Endodermal cell (in vitro differentiated cells): ENCODE measurements around the gene GNG13. TPM values are rescaled to one million over a fixed set of nuclear protein-coding genes. Genes with fewer than 3 reads are reported as not detected.
A peak's percentile ranks its signal among the peaks of the same experiment; 100 is the strongest.

ENCODE experiments used
- DNase-seq: peaks from one replicate; pipeline ENCODE4 v3.0.0-alpha.2; 2017
- H3K27ac ChIP-seq: 2 replicates; pipeline ENCODE4 v1.5.1; 2013; ENCODE audit warnings: mild to moderate bottlenecking, low read depth, low read length, moderate library complexity
- H3K27me3 ChIP-seq: 2 replicates; pipeline ENCODE4 v1.6.1; 2013; ENCODE audit warnings: mild to moderate bottlenecking, low read length, moderate library complexity; ENCODE audit not compliant: insufficient read depth, control insufficient read depth, poor library complexity, severe bottlenecking
- H3K36me3 ChIP-seq: 2 replicates; pipeline ENCODE4 v1.7.0; 2013; ENCODE audit warnings: mild to moderate bottlenecking, low read length, moderate library complexity; ENCODE audit not compliant: control insufficient read depth, insufficient read depth
- H3K4me1 ChIP-seq: one replicate; pipeline ENCODE4 v1.7.0; 2013; ENCODE audit warnings: low read length; ENCODE audit not compliant: control insufficient read depth, insufficient read depth
- H3K4me3 ChIP-seq: 2 replicates; pipeline ENCODE4 v1.5.1; 2013; ENCODE audit warnings: mild to moderate bottlenecking, low read length, moderate library complexity
- H3K9ac ChIP-seq: 2 replicates; pipeline ENCODE4 v1.6.1; 2013; ENCODE audit warnings: mild to moderate bottlenecking, low read length, moderate library complexity; ENCODE audit not compliant: poor library complexity, severe bottlenecking; ENCODE audit errors: extremely low read depth
- H3K9me3 ChIP-seq: 2 replicates; pipeline ENCODE4 v1.6.1; 2013; ENCODE audit warnings: mild to moderate bottlenecking, low read length, moderate library complexity; ENCODE audit not compliant: control insufficient read depth
- H3K27ac Mint-ChIP-seq: 2 replicates; pipeline ENCODE4 v1.8.0; 2020; ENCODE audit warnings: mixed read lengths
- H3K27me3 Mint-ChIP-seq: 2 replicates; pipeline ENCODE4 v1.8.0; 2021; ENCODE audit warnings: mild to moderate bottlenecking, mixed read lengths; ENCODE audit not compliant: insufficient read depth
- H3K36me3 Mint-ChIP-seq: 2 replicates; pipeline ENCODE4 v1.8.0; 2020; ENCODE audit warnings: low read depth, mixed read lengths
- H3K4me1 Mint-ChIP-seq: 2 replicates; pipeline ENCODE4 v1.8.0; 2020; ENCODE audit warnings: mixed read lengths
- H3K4me3 Mint-ChIP-seq: 2 replicates; pipeline ENCODE4 v1.8.0; 2020; ENCODE audit warnings: mild to moderate bottlenecking, moderate library complexity, mixed read lengths
- H3K9me3 Mint-ChIP-seq: 2 replicates; pipeline ENCODE4 v1.8.0; 2020; ENCODE audit warnings: mild to moderate bottlenecking, mixed read lengths
- CTCF ChIP-seq: fragments of 200-600 bp; sonication (generic); conservative IDR thresholded peaks from 2 replicates; pipeline ENCODE4 v1.5.0; 2021; ENCODE audit warnings: antibody characterized with exemption, mild to moderate bottlenecking
- WGBS, 2 experiments: methylation state at CpG; one replicate each; pipeline versions ENCODE4 v1.1.5 to v1.1.7; 2013; ENCODE audit warnings: missing lambda C conversion rate in 2 of 2, mixed read lengths in 1 of 2; ENCODE audit not compliant: insufficient coverage in 1 of 2, insufficient read length in 1 of 2; 5-methylcytosine and 5-hydroxymethylcytosine counted together
- long read RNA-seq, 4 experiments: library from polyadenylated mRNA in 2 of 4; library from RNA in 1 of 4; library from capped mRNA in 1 of 4; stranded (forward) in 3 of 4; unstranded in 1 of 4; transcript quantifications; one replicate each; pipeline ENCODE4 v2.0.0, GENCODE V29; 2020 to 2021; ENCODE audit warnings: inconsistent platforms in 1 of 4
- polyA plus RNA-seq, 2 experiments: library from polyadenylated mRNA; stranded (reverse); fragments of 50-300 nt; gene quantifications; one replicate each; pipeline ENCODE4 v1.2.3, GENCODE V29; 2013
- total RNA-seq, 2 donors: library from RNA; stranded (reverse); fragmentation: NEBNext Ultra II Directional in 1 of 2; extraction: Animal tissue kit (Norgen Biotek cat#: 25700) in 1 of 2; gene quantifications; 2 replicates in 1 of 2; 3 replicates in 1 of 2; pipeline ENCODE4 v1.2.1, GENCODE V29; 2021

The GNG13 gene
- total RNA-seq, result not detected
- polyA plus RNA-seq (2013, experiment 1 of 2), result not detected
- not detected for polyA plus RNA-seq (2013, experiment 2 of 2)
- long read RNA-seq, experiment 1, result 0 reads
- long read RNA-seq, experiment 2, result 0 reads
- long read RNA-seq, experiment 3, result 0 reads
- long read RNA-seq, experiment 4, result 0 reads

GRCh38 chr16:799948-800833 lies at the start of gene GNG13:
Gene GNG13 (minus strand): TSS chr16:800734. CDS start chr16:799077, 1,657 bp downstream.
- no peaks in the 10 kb centered on the region for H3K9me3 ChIP-seq
- no peak within 1 kb of the TSS for H3K27ac Mint-ChIP-seq
- no peaks in the 10 kb centered on the region for H3K9me3 Mint-ChIP-seq
- peaks cover 22% of the 10 kb centered on the region for H3K36me3 Mint-ChIP-seq
- WGBS, 2 experiments, result 15 to 17% methylated on average over 32 to 57 of the region's 57 CpGs
- no peak within 1 kb of the TSS for H3K27ac ChIP-seq
- no peak within 1 kb of the TSS for H3K4me3 Mint-ChIP-seq
- TF ChIP-seq CTCF, result no peak
- peaks cover 13% of the 10 kb centered on the region for H3K36me3 ChIP-seq
- no peaks in the 10 kb centered on the region for H3K4me1 ChIP-seq
- no peak within 1 kb of the TSS for H3K9ac ChIP-seq
- H3K4me3 ChIP-seq, result peak within 1 kb of the TSS; percentile 49
- no peaks in the 10 kb centered on the region for H3K4me1 Mint-ChIP-seq
- peaks cover 18% of the 10 kb centered on the region for H3K27me3 ChIP-seq
- H3K27me3 Mint-ChIP-seq, result peaks cover 37% of the 10 kb centered on the region
- peak; percentile 84 for DNase-seq

GRCh38 chr16:848510-849253 lies 48.1 kb upstream of the GNG13 start:
- H3K27me3 ChIP-seq, result no peaks in the 10 kb centered on the region
- WGBS, 2 experiments, result 92 to 93% methylated on average over 40 to 44 of the region's 44 CpGs
- no peaks in the 10 kb centered on the region for H3K4me1 ChIP-seq
- peaks cover 8% of the 10 kb centered on the region for H3K36me3 Mint-ChIP-seq
- H3K27ac ChIP-seq, result no peak overlapping the region
- peaks cover 42% of the 10 kb centered on the region for H3K9me3 Mint-ChIP-seq
- H3K9me3 ChIP-seq, result peaks cover 19% of the 10 kb centered on the region
- H3K9ac ChIP-seq, result no peak overlapping the region
- no peaks in the 10 kb centered on the region for H3K36me3 ChIP-seq
- no peak for TF ChIP-seq CTCF
- DNase-seq, result no peak
- peaks cover 7% of the 10 kb centered on the region for H3K27me3 Mint-ChIP-seq
- H3K4me3 Mint-ChIP-seq, result no peak overlapping the region
- H3K27ac Mint-ChIP-seq, result no peak overlapping the region
- no peak overlapping the region for H3K4me3 ChIP-seq
- H3K4me1 Mint-ChIP-seq, result no peaks in the 10 kb centered on the region

GRCh38 chr16:847681-848445 lies 47.3 kb upstream of the GNG13 start:
- WGBS, 2 experiments, result 92% methylated on average over 26 to 33 of the region's 33 CpGs
- Mint-ChIP-seq H3K4me1 (no peaks in the 10 kb centered on the region), H3K27ac (no peak overlapping the region), H3K36me3 (peaks cover 8% of the 10 kb centered on the region), H3K27me3 (peaks cover 7% of the 10 kb centered on the region), H3K9me3 (peaks cover 42% of the 10 kb centered on the region), H3K4me3 (no peak overlapping the region)
- Histone ChIP-seq H3K27ac (no peak overlapping the region), H3K9ac (no peak overlapping the region), H3K4me1 (no peaks in the 10 kb centered on the region), H3K4me3 (no peak overlapping the region), H3K27me3 (no peaks in the 10 kb centered on the region), H3K9me3 (peaks cover 19% of the 10 kb centered on the region), H3K36me3 (no peaks in the 10 kb centered on the region)
- no peak for TF ChIP-seq CTCF
- DNase-seq, result no peak
